Activated CD8-positive, alpha-beta T cell treated with anti-CD3 and anti-CD28 coated beads, Interleukin-2, amount 10 ng/mL, durations not matched to agents 7 days and 5 days (primary cell): ENCODE measurements around the gene MRPS14. TPM values are rescaled to one million over a fixed set of nuclear protein-coding genes. Genes with fewer than 3 reads are reported as not detected.
"Not testable (repeated sequence)": the region's sequence is repeated elsewhere in the genome, so short reads cannot be mapped to it uniquely, and the experiment has no call there.

Experiments
- ATAC-seq: fragments of 150-1000 bp; cut with Tn5 transposase; one replicate; pipeline ENCODE4 v1.10.0; 2021; ENCODE audit warnings: moderate library complexity
- CTCF ChIA-PET: fragments of 350-600 bp; sonication (Branson Sonifier 250); formaldehyde crosslinking; loops from one replicate; lab custom pipeline; 2021; ENCODE audit warnings: antibody characterized with exemption; lab: Charles Lee
- POLR2A ChIA-PET: fragments of 350-600 bp; sonication (Branson Sonifier 250); formaldehyde crosslinking; loops from one replicate; lab custom pipeline; 2021; ENCODE audit warnings: antibody characterized with exemption; lab: Charles Lee
- DNase-seq: peaks from one replicate; pipeline ENCODE4 v3.0.0-alpha.2; 2020
- H3K27ac Mint-ChIP-seq: one replicate; pipeline ENCODE4 v1.8.0; 2021; ENCODE audit warnings: mild to moderate bottlenecking, mixed read lengths
- H3K27me3 Mint-ChIP-seq: one replicate; pipeline ENCODE4 v1.8.0; 2021; ENCODE audit warnings: low read depth, mixed read lengths
- H3K36me3 Mint-ChIP-seq: one replicate; pipeline ENCODE4 v1.8.0; 2021; ENCODE audit warnings: low read depth, mixed read lengths
- H3K4me1 Mint-ChIP-seq: one replicate; pipeline ENCODE4 v1.8.0; 2021; ENCODE audit warnings: low read depth, mixed read lengths
- H3K4me3 Mint-ChIP-seq: one replicate; pipeline ENCODE4 v1.8.0; 2021; ENCODE audit warnings: mild to moderate bottlenecking, mixed read lengths
- H3K9me3 Mint-ChIP-seq: one replicate; pipeline ENCODE4 v1.8.0; 2022; ENCODE audit warnings: mixed read lengths; ENCODE audit not compliant: insufficient read depth
- total RNA-seq, 2 experiments: library from RNA; stranded (reverse); gene quantifications; one replicate each; pipeline ENCODE4 v1.2.3, GENCODE V29; 2021

MRPS14 gene
- total RNA-seq, 2 experiments from 2014 or later, result 30.2 to 33.7 TPM

GRCh38 chr1:175045097-175045496 lies 21.9 kb upstream of the MRPS14 start:
- no peaks in the 10 kb centered on the region for H3K36me3 Mint-ChIP-seq
- H3K9me3 Mint-ChIP-seq, result no peaks in the 10 kb centered on the region
- no peak overlapping the region for H3K4me3 Mint-ChIP-seq
- no peaks in the 10 kb centered on the region for H3K4me1 Mint-ChIP-seq
- H3K27ac Mint-ChIP-seq, result no peak overlapping the region
- ChIA-PET CTCF (no interaction called here), POLR2A (no interaction called here)
- peaks cover 11% of the 10 kb centered on the region for H3K27me3 Mint-ChIP-seq
- DNase-seq (no peak), ATAC-seq (no peak)

GRCh38 chr1:175044591-175044990 lies 21.4 kb upstream of the MRPS14 start:
- ATAC-seq, H3K4me3 Mint-ChIP-seq, H3K9me3 Mint-ChIP-seq, H3K36me3 Mint-ChIP-seq, DNase-seq, CTCF ChIA-PET, H3K27ac Mint-ChIP-seq, H3K4me1 Mint-ChIP-seq, POLR2A ChIA-PET: not testable (repeated sequence)
- H3K27me3 Mint-ChIP-seq, result peaks cover 15% of the 10 kb centered on the region

GRCh38 chr1:175043824-175044223 lies 20.6 kb upstream of the MRPS14 start:
- ChIA-PET POLR2A (no interaction called here), CTCF (no interaction called here)
- H3K4me3 Mint-ChIP-seq, result no peak overlapping the region
- H3K9me3 Mint-ChIP-seq, result no peaks in the 10 kb centered on the region
- H3K27me3 Mint-ChIP-seq, result peaks cover 11% of the 10 kb centered on the region
- no peaks in the 10 kb centered on the region for H3K36me3 Mint-ChIP-seq
- ATAC-seq (no peak), DNase-seq (no peak)
- H3K27ac Mint-ChIP-seq, result no peak overlapping the region
- H3K4me1 Mint-ChIP-seq, result no peaks in the 10 kb centered on the region

- H3K9me3 Mint-ChIP-seq, result no peaks in the 10 kb centered on the region
- H3K27me3 Mint-ChIP-seq, result peaks cover 9% of the 10 kb centered on the region
- ChIA-PET POLR2A (no interaction called here), CTCF (interaction anchor here (0.8 kb wide), 1 partner anchor 83 kb away, joined by 3 read pairs; no protein-coding TSS in a partner anchor)
- no peaks in the 10 kb centered on the region for H3K36me3 Mint-ChIP-seq
- ATAC-seq (no peak), DNase-seq (no peak)
- no peak overlapping the region for H3K4me3 Mint-ChIP-seq
- H3K4me1 Mint-ChIP-seq, result no peaks in the 10 kb centered on the region
- H3K27ac Mint-ChIP-seq, result no peak overlapping the region
Measured at GRCh38 chr1:175042650-175043049, 19.4 kb upstream of the MRPS14 start.

GRCh38 chr1:175040324-175040879 lies 17.2 kb upstream of the MRPS14 start:
- ChIA-PET POLR2A (no interaction called here), CTCF (interaction anchor here (1.1 kb wide), 1 partner anchor 85 kb away, joined by 6 read pairs; no protein-coding TSS in a partner anchor)
- Mint-ChIP-seq H3K4me3 (no peak overlapping the region), H3K36me3 (no peaks in the 10 kb centered on the region), H3K9me3 (no peaks in the 10 kb centered on the region), H3K27me3 (peaks cover 9% of the 10 kb centered on the region), H3K27ac (no peak overlapping the region), H3K4me1 (no peaks in the 10 kb centered on the region)
- ATAC-seq (no peak), DNase-seq (no peak)

GRCh38 chr1:175037416-175037815 lies 14.2 kb upstream of the MRPS14 start:
- CTCF ChIA-PET, result interaction anchor here (2.9 kb wide), 1 partner anchor 88 kb away, joined by 11 read pairs; no protein-coding TSS in a partner anchor
- H3K4me1 Mint-ChIP-seq, result no peaks in the 10 kb centered on the region

GRCh38 chr1:175036476-175036875 lies 13.3 kb upstream of the MRPS14 start:
- DNase-seq, result no peak
- POLR2A ChIA-PET, result no interaction called here
- Mint-ChIP-seq H3K4me3 (no peak overlapping the region), H3K27ac (no peak overlapping the region), H3K36me3 (no peaks in the 10 kb centered on the region), H3K4me1 (no peaks in the 10 kb centered on the region), H3K9me3 (no peaks in the 10 kb centered on the region), H3K27me3 (peaks cover 6% of the 10 kb centered on the region)
- CTCF ChIA-PET, result interaction anchor here (1.2 to 2.9 kb wide), 2 partner anchors 89 to 110 kb away, joined by 3 to 11 read pairs; no protein-coding TSS in a partner anchor
- ATAC-seq, result no peak

More at GRCh38 chr1:175037416-175037815, 14.2 kb upstream of the MRPS14 start:
- peaks cover 6% of the 10 kb centered on the region for H3K27me3 Mint-ChIP-seq
- no peaks in the 10 kb centered on the region for H3K9me3 Mint-ChIP-seq
- H3K27ac Mint-ChIP-seq, result no peak overlapping the region
- ATAC-seq (no peak), DNase-seq (no peak)
- no peaks in the 10 kb centered on the region for H3K36me3 Mint-ChIP-seq
- POLR2A ChIA-PET, result interaction anchor here (0.6 kb wide), 1 partner anchor 200 kb away, joined by 3 read pairs; no protein-coding TSS in a partner anchor
- no peak overlapping the region for H3K4me3 Mint-ChIP-seq

- H3K27ac Mint-ChIP-seq, result no peak overlapping the region
- DNase-seq, result no peak
- POLR2A ChIA-PET, result no interaction called here
- ATAC-seq, result no peak
- peaks cover 6% of the 10 kb centered on the region for H3K27me3 Mint-ChIP-seq
- H3K4me1 Mint-ChIP-seq, result no peaks in the 10 kb centered on the region
- H3K4me3 Mint-ChIP-seq, result no peak overlapping the region
- no peaks in the 10 kb centered on the region for H3K9me3 Mint-ChIP-seq
- CTCF ChIA-PET, result interaction anchor here (1.2 to 2.9 kb wide), 2 partner anchors 89 to 111 kb away, joined by 3 to 11 read pairs; no protein-coding TSS in a partner anchor
- no peaks in the 10 kb centered on the region for H3K36me3 Mint-ChIP-seq
Measured at GRCh38 chr1:175035865-175036264, 12.6 kb upstream of the MRPS14 start.

- H3K36me3 Mint-ChIP-seq, result no peaks in the 10 kb centered on the region
- no peak overlapping the region for H3K4me3 Mint-ChIP-seq
- ChIA-PET POLR2A (no interaction called here), CTCF (no interaction called here)
- no peak overlapping the region for H3K27ac Mint-ChIP-seq
- no peaks in the 10 kb centered on the region for H3K9me3 Mint-ChIP-seq
- DNase-seq, result no peak
- ATAC-seq, result no peak
- H3K4me1 Mint-ChIP-seq, result peaks cover 2% of the 10 kb centered on the region
- H3K27me3 Mint-ChIP-seq, result peaks cover 3% of the 10 kb centered on the region
Measured at GRCh38 chr1:175034775-175035174, 11.6 kb upstream of the MRPS14 start.

- ATAC-seq, result no peak
- no peak for DNase-seq
- Mint-ChIP-seq H3K27ac (no peak overlapping the region), H3K9me3 (no peaks in the 10 kb centered on the region), H3K4me3 (no peak overlapping the region), H3K27me3 (peaks cover 1% of the 10 kb centered on the region), H3K4me1 (peaks cover 8% of the 10 kb centered on the region), H3K36me3 (no peaks in the 10 kb centered on the region)
- CTCF ChIA-PET, result interaction anchor here (1.1 to 3.5 kb wide), 2 partner anchors 92 to 112 kb away, joined by 5 to 32 read pairs; no protein-coding TSS in a partner anchor
- POLR2A ChIA-PET, result no interaction called here
Measured at GRCh38 chr1:175033953-175034352, 10.7 kb upstream of the MRPS14 start.

- peak overlapping the region; percentile 26 for H3K27ac Mint-ChIP-seq
- H3K36me3 Mint-ChIP-seq, result peaks cover 13% of the 10 kb centered on the region
- ChIA-PET CTCF (interaction anchor here (0.6 to 3.6 kb wide), 4 partner anchors 100 to 252 kb away, joined by 3 to 19 read pairs (median 7); no protein-coding TSS in a partner anchor), POLR2A (interaction anchor here (0.6 kb wide), 1 partner anchor 9 kb away, joined by 3 read pairs; no protein-coding TSS in a partner anchor)
- DNase-seq (no peak), ATAC-seq (no peak)
- H3K4me3 Mint-ChIP-seq, result peak overlapping the region; percentile 34
- H3K4me1 Mint-ChIP-seq, result peaks cover 42% of the 10 kb centered on the region
- no peaks in the 10 kb centered on the region for H3K27me3 Mint-ChIP-seq
- H3K9me3 Mint-ChIP-seq, result no peaks in the 10 kb centered on the region
Measured at GRCh38 chr1:175024773-175025172, 1.5 kb upstream of the MRPS14 start.

GRCh38 chr1:175023922-175024242 lies 657 bp upstream of the MRPS14 start:
- peaks cover 14% of the 10 kb centered on the region for H3K36me3 Mint-ChIP-seq
- not testable (repeated sequence) for H3K9me3 Mint-ChIP-seq, H3K27me3 Mint-ChIP-seq, ATAC-seq
- ChIA-PET CTCF (interaction anchor here (0.7 to 3.6 kb wide), 11 partner anchors 20 to 254 kb away, joined by 3 to 19 read pairs (median 4); partner anchors contain the start of genes CACYBP and KIAA0040), POLR2A (interaction anchor here (0.6 to 2.5 kb wide), 16 partner anchors 9 to 1155 kb away, joined by 3 to 67 read pairs (median 4); partner anchors contain the start of genes CACYBP and RC3H1)
- peak overlapping the region; percentile 93 for H3K4me3 Mint-ChIP-seq
- H3K27ac Mint-ChIP-seq, result peak overlapping the region; percentile 92
- H3K4me1 Mint-ChIP-seq, result peaks cover 36% of the 10 kb centered on the region
- peak; percentile 28 for DNase-seq
